Head of caudate nucleus (tissue), 42 donors: ENCODE measurements around the gene PI4K2A.
"Not testable (repeated sequence)": the region's sequence is repeated elsewhere in the genome, so short reads cannot be mapped to it uniquely, and the experiment has no call there.

ENCODE experiments used
- DNase-seq, 42 donors: peaks; one replicate each; pipeline versions ENCODE4 v3.0.0 to v3.0.0-alpha.2; 2020 to 2021; ENCODE audit warnings: mixed read lengths in 7 of 42
- intact Hi-C: fragments of 100-400 bp; cut with DNase I; formaldehyde crosslinking; loops from one replicate; pipeline ENCODE4 v1.15.0; 2022

The PI4K2A gene

DNA sequence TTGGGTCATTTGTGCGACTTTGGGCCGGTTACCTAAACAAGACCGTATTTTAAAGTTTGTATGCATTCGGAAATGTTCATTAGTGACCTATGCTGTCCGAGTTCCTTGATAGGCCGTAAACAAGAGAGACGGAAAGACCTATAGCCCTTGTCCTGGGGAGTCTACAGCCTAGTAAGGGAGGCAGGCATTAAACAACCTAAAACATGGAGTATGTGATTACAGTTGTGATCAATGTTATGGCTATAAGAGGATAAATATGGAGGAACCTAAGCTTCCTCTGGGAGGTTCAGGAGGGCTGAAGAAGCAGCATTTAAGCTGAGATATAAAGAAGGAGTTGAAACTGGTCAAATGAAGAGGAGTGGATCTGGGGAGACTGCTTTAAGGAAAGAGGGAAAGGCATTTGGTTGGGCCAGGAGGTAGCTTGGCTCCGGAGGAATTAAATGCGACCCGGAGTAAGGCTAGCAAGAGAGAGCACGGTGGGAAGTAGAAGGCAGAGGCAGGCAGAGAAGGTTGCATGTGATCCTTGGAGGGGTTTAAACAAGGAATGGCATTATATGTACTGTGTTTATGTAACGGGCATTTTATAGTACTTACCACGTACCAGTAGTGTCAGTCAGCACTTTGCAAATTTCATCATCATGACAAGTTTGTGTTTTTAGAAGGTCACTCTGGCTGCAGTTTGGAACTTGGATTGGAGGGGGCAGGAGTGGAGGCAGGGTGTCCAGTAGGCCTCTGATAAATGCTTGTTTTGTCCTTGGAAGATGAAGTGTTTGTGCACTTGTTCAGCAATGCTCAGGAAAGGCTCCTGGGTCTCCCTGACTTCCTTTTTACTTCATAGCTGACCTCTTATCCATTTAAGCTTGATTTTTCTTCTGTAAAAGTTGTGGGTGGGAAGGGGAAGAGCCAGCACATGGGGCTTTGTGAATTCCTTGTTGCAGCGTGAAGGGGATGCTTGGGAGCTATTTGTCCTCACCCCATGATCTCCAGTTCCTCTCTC, 47.6 kb downstream of the PI4K2A start:
- DNase-seq, result no peak

GRCh38 chr10:97689559-97690020, 49.1 kb downstream of the PI4K2A start:
- intact Hi-C loops, result loop anchor here (10.0 kb wide), 1 partner anchor 45 kb away; the partner anchor contains the start of gene ZFYVE27

More for the DNA sequence above, 47.6 kb downstream of the PI4K2A start:
- intact Hi-C loops, result loop anchor here (10.0 kb wide), 1 partner anchor 47 kb away; the partner anchor contains the start of gene ZFYVE27

DNA sequence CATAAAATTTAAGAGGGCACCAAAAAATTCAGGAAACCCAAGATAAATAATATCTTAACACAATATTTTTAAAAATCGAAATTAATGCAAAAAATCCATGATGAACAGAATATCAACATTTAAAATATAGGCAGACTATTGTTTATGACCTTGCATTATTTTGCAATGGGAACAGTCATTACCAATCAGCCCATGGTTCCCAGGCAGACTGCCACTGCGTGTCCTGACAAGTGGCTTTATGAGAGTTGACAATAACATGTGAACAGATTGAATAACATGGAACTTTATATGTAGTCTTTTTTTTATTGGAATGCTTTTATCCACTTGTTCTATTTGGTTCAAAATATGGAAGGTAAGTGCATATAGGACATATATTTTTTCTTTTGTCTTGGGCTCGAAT, 49.7 kb downstream of the PI4K2A start:
- intact Hi-C loops, result no loop called here
- DNase-seq, result no peak

More at GRCh38 chr10:97689559-97690020, 49.1 kb downstream of the PI4K2A start:
- DNase-seq, result no peak

GRCh38 chr10:97698072-97698655, 57.7 kb downstream of the PI4K2A start:
- DNase-seq, intact Hi-C loops: not testable (repeated sequence)

DNA sequence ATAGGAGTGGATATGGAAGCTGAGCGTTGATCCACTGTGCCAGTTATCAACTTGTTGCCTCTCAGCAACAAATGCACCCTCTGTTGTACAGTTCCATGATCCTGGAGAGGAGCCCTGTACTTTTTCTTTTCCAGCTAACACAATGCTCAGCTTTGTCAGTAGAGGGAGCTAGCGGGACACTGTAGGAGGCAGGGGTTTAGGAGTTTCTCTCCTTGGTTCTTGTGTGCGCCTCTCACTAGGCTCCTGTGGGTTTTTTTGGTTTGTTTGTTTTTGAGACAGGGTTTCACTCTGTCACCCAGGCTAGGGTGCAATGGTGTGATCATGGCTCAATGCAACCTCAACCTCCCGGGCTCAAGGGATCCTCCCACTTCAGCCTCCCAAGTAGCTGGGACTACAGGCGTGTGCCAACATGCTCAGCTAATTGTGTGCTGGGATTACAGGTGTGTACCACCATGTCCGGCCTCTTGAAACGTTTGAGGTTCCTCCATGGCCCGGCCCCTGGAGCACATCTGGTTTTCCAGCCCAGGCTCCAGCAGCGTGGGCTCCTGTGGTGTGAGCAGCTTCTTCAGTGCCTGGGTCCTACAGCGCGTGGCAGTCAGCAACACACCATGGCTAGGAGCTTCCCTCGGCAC, 61.1 kb downstream of the PI4K2A start:
- peak in 33 of 42 donors; percentile 33 to 87 (median 68) for DNase-seq
- intact Hi-C loops, result no loop called here

- intact Hi-C loops, result no loop called here
- DNase-seq, result no peak
Measured at GRCh38 chr10:97703398-97704067, 63.1 kb downstream of the PI4K2A start.

DNA sequence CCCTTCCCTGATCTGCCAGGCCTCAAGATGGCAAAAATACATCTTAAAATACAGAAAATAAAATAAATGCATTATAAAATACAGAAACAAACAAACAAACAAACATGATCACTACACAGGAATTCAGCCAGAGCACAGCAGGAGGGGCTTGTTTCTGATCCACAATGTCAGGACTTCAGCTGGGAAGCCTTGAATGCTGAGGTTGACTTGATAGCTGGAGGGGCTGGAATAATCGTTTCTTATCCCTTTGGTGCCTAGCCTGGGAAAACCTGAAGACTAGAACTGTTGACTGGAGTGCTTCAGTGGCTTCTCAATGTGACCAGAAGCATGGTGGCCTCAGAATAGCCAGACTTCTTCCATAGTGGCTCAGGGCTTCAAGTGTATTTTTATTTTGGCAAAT, 63.9 kb downstream of the PI4K2A start:
- intact Hi-C loops, result no loop called here
- DNase-seq, result no peak

- intact Hi-C loops, result no loop called here
- no peak for DNase-seq
Measured at GRCh38 chr10:97705006-97705670, 64.7 kb downstream of the PI4K2A start.

DNA sequence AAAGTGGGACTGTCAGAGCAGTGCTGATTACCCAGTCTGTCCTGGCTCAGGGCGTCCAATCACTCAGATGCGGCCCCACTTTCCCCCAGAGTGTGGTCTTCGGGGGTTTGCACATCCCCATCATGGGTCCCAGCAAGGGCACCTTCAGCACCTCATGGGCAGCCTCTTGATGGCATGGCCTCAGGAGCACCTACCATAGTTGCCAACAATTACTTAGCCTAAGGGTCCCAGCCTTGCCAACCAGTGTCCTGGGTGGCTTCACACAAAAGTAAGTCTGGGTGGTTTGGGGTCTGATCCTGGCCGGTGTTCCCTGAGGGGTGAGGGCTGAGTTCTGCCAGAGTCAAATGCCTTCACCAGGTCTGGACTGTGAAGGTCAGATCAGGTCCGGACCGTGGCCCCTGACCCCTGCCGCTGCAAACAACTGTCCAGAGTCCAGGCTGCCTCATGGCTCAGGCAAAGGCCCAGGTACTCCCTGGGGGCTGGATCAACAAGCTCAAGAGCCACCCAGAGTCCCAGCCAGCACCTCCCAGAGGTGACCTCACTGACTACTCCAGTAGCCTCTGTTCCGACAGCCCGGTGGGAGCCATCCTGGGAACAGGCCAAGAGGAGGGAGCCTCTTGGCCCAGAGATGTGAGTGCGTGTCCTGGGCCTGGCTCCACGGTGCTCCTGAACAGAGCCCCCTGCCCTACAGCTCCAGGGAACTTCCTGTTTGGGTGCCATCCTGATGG, 66.8 kb downstream of the PI4K2A start:
- no peak for DNase-seq
- intact Hi-C loops, result no loop called here

- no peak for DNase-seq
- intact Hi-C loops, result no loop called here
Measured at GRCh38 chr10:97708167-97708566, 67.7 kb downstream of the PI4K2A start.

DNA sequence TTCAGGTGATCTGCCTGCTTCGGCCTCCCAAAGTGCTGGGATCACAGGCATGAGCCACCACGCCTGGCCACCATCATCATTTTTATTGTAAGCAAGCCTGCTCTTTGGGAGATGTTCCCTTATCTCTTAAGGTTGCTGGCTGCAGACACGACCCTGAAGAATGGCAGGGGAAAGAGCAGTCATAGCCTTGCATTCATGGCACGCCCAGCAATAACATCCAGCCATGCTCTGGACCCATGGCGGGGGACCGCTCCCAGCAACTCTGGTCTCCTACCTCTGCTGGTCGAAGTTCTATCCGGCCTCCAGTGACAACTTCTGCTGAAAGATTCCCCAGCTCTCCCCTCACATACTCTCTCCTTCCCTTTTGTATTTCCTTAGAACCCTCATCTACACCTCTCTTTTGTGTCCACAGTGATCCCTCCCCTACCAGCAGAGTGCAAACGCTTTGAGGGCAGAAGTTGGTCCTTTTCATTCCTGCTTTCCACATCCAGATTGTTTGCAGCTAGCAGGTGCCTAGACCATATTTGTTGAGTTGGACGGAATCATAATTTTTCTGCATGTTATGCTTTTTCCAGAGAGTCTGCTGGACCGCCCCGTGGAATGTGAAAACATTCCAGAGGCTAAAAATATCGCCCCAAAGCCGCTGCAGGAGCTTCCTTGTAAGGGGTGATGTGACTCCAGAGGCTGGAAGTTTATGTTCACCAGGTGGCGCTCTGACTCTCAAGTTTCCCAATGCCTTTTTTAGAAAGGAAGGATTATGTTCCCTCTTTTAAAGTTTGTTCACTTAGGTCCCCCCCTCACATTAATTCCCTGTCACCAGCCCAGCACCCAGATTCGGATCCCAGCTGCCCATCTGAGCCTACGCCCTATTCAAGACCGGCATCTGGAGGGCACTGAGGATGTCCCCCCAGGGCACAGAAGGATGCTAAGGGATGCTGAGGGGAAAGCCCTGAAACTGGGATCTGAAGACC, 68.8 kb downstream of the PI4K2A start:
- peak in 41 of 42 donors; percentile 39 to 86 (median 69) for DNase-seq
- intact Hi-C loops, result no loop called here

GRCh38 chr10:97711640-97712572, 71.4 kb downstream of the PI4K2A start:
- intact Hi-C loops, result loop anchor here (2.0 kb wide), 1 partner anchor 19 kb away; no protein-coding TSS in a partner anchor
- DNase-seq, result no peak

GRCh38 chr10:97713339-97713825, 72.9 kb downstream of the PI4K2A start, which contains the start of gene MARVELD1:
TSS of gene MARVELD1 (plus strand) at chr10:97713730. CDS start at chr10:97713877, 147 bp downstream.
- intact Hi-C loops, result loop anchor here (2.0 kb wide), 1 partner anchor 17 kb away; no protein-coding TSS in a partner anchor
- DNase-seq, result peak in 34 of 42 donors; percentile 21 to 70 (median 44)

- peak; percentile 33 to 86 (median 73) for DNase-seq
- intact Hi-C loops, result loop anchor here (2.0 kb wide), 1 partner anchor 17 kb away; no protein-coding TSS in a partner anchor
Measured at GRCh38 chr10:97713826-97714400, 73.4 kb downstream of the PI4K2A start.
